Epithelial cell of proximal tubule (primary cell): ENCODE results near the gene CAMK2N1. TPM values are rescaled to one million over a fixed set of nuclear protein-coding genes. Genes with fewer than 3 reads are reported as not detected.
"Not testable (repeated sequence)": the region's sequence is repeated elsewhere in the genome, so short reads cannot be mapped to it uniquely, and the experiment has no call there.

Experiments
- DNase-seq: peaks from one replicate; pipeline ENCODE4 v3.0.0-alpha.2; 2011; ENCODE audit warnings: low read depth
- H3K4me3 ChIP-seq: 2 replicates; pipeline ENCODE4 v1.5.1; 2011; ENCODE audit warnings: low read depth, mild to moderate bottlenecking, low read length
- CTCF ChIP-seq: conservative IDR thresholded peaks from 2 replicates; pipeline ENCODE4 v1.5.1; 2012; ENCODE audit warnings: low read depth, mild to moderate bottlenecking, low read length
- total RNA-seq: library from RNA; depleted of rRNA; stranded (reverse); fragments of >200 nt; gene quantifications from 2 replicates; pipeline ENCODE4 v1.2.3, GENCODE V29; 2015

CAMK2N1 gene
- total RNA-seq, 1 donor from 2014 or later: 19.7 TPM

GRCh38 chr1:20526267-20526666 lies 40.3 kb upstream of the CAMK2N1 start:
- no peak for DNase-seq
- no peak for TF ChIP-seq CTCF
- no peak overlapping the region for H3K4me3 ChIP-seq

- no peak for DNase-seq
- peak; percentile 96 for TF ChIP-seq CTCF
- H3K4me3 ChIP-seq: peak overlapping the region; percentile 27
Observed at GRCh38 chr1:20521960-20522861, 36.2 kb upstream of the CAMK2N1 start.

- H3K4me3 ChIP-seq, DNase-seq: not testable (repeated sequence)
Observed at GRCh38 chr1:20519609-20520262, 33.7 kb upstream of the CAMK2N1 start.

- TF ChIP-seq CTCF: no peak
- DNase-seq: no peak
- H3K4me3 ChIP-seq: no peak overlapping the region
Observed at GRCh38 chr1:20511518-20512428, 25.8 kb upstream of the CAMK2N1 start.

GRCh38 chr1:20508411-20508771 lies 22.4 kb upstream of the CAMK2N1 start:
- no peak for TF ChIP-seq CTCF
- no peak for DNase-seq

GRCh38 chr1:20507564-20508410 lies 21.8 kb upstream of the CAMK2N1 start, which contains the start of gene MUL1:
Gene MUL1 (minus strand): TSS chr1:20508151. CDS start chr1:20508024, 127 bp downstream.
- no peak for TF ChIP-seq CTCF
- no peak for DNase-seq
- peak within 1 kb of the TSS; percentile 69 for H3K4me3 ChIP-seq

More at GRCh38 chr1:20508411-20508771, 22.4 kb upstream of the CAMK2N1 start:
- peak overlapping the region; percentile 69 for H3K4me3 ChIP-seq
